ENCODE data around the gene C2CD4C. TPM values are rescaled to one million over a fixed set of nuclear protein-coding genes. Genes with fewer than 3 reads are reported as not detected.
"Not testable (repeated sequence)": the region's sequence is repeated elsewhere in the genome, so short reads cannot be mapped to it uniquely, and the experiment has no call there.

Gene C2CD4C
- total and polyA plus RNA-seq, 2 donors (not counting 3 experiments of a cell fraction or from before 2014, with no cell fraction given) = 0.25 to 0.38 TPM

- POLR2A ChIA-PET = interaction anchor here (0.7 kb wide), 1 partner anchor 76 kb away, joined by 4 read pairs; no protein-coding TSS in a partner anchor
- Histone ChIP-seq H3K27me3 (ENCODE audit: control insufficient read depth in 2 of 2, insufficient read depth in 2 of 2, low read length in 2 of 2) (no peaks in the 10 kb centered on the region), H3K9me3 (replicated peaks; ENCODE audit: control insufficient read depth, insufficient read depth, low read length) (no peaks in the 10 kb centered on the region), H3K79me2 (ENCODE audit: control insufficient read depth, insufficient read depth, low read length) (no peaks in the 10 kb centered on the region), H3K4me1 (ENCODE audit: control insufficient read depth, extremely low read depth, insufficient read depth, low read length) (no peaks in the 10 kb centered on the region), H4K20me1 (replicated peaks; ENCODE audit: control insufficient read depth, extremely low read depth, insufficient read depth, low read length) (no peaks in the 10 kb centered on the region), H3K4me3 (replicated peaks in 1 of 3; ENCODE audit: insufficient read depth in 1 of 3, low read depth in 1 of 3, low read length in 3 of 3) (no peak overlapping the region), H2AFZ (ENCODE audit: low read depth, low read length) (no peak overlapping the region), H3K4me2 (ENCODE audit: insufficient read depth, low read length) (no peak overlapping the region), H3K9ac (replicated peaks; ENCODE audit: extremely low read depth, insufficient read depth, low read length) (no peak overlapping the region), H3K27ac (ENCODE audit: insufficient read depth, low read depth, low read length) (no peak overlapping the region), H3K9me1 (replicated peaks; ENCODE audit: control insufficient read depth, extremely low read depth, insufficient read depth, low read length) (no peaks in the 10 kb centered on the region), H3K36me3 (ENCODE audit: control insufficient read depth in 2 of 2, extremely low read depth in 1 of 2, insufficient read depth in 2 of 2, low read length in 2 of 2) (no peaks in the 10 kb centered on the region)
- BruUV-seq (replicated peaks) = no TSS peak
- TF ChIP-seq MAX (IDR thresholded peaks at IDR 0.05; ENCODE audit: insufficient read depth, insufficient read length) (no peak), POLR2A (IDR thresholded peaks at IDR 0.05; ENCODE audit: low read depth, low read length) (no peak), JUN (IDR thresholded peaks at IDR 0.05; ENCODE audit: borderline replicate concordance, insufficient read depth, insufficient read length, low read depth) (no peak), EZH2 (IDR thresholded peaks at IDR 0.05; ENCODE audit: borderline replicate concordance, low read depth, low read length, severe bottlenecking) (no peak), GATA2 (IDR thresholded peaks at IDR 0.05; ENCODE audit: insufficient read depth, insufficient read length, low read depth, low read length) (no peak)
- CTCF ChIA-PET = no interaction called here
- dilution Hi-C loops (cut with MboI; ENCODE audit: extremely low pct_ligation_motif_present, low sequenced_read_pairs) (no loop called here), intact Hi-C loops (cut with micrococcal nuclease) (no loop called here)
- DNase-seq (ENCODE audit: low read depth, low spot score) (no peak), FAIRE-seq (no peak)
These were observed 14.9 kb upstream of the C2CD4C start for GRCh38 chr19:423691-424466.

- H3K9ac ChIP-seq (replicated peaks; ENCODE audit: extremely low read depth, insufficient read depth, low read length); DNase-seq (ENCODE audit: low read depth, low spot score); H2AFZ ChIP-seq (ENCODE audit: low read depth, low read length); FAIRE-seq; H3K36me3 ChIP-seq (ENCODE audit: control insufficient read depth in 2 of 2, extremely low read depth in 1 of 2, insufficient read depth in 2 of 2, low read length in 2 of 2); CTCF ChIA-PET; H3K4me1 ChIP-seq (ENCODE audit: control insufficient read depth, extremely low read depth, insufficient read depth, low read length); BruUV-seq (replicated peaks); H3K4me3 ChIP-seq (replicated peaks in 1 of 3; ENCODE audit: insufficient read depth in 1 of 3, low read depth in 1 of 3, low read length in 3 of 3); H3K79me2 ChIP-seq (ENCODE audit: control insufficient read depth, insufficient read depth, low read length); H3K4me2 ChIP-seq (ENCODE audit: insufficient read depth, low read length); dilution Hi-C loops (cut with MboI; ENCODE audit: extremely low pct_ligation_motif_present, low sequenced_read_pairs); H3K27ac ChIP-seq (ENCODE audit: insufficient read depth, low read depth, low read length); H4K20me1 ChIP-seq (replicated peaks; ENCODE audit: control insufficient read depth, extremely low read depth, insufficient read depth, low read length); H3K9me3 ChIP-seq (replicated peaks; ENCODE audit: control insufficient read depth, insufficient read depth, low read length); H3K27me3 ChIP-seq (ENCODE audit: control insufficient read depth in 2 of 2, insufficient read depth in 2 of 2, low read length in 2 of 2); H3K9me1 ChIP-seq (replicated peaks; ENCODE audit: control insufficient read depth, extremely low read depth, insufficient read depth, low read length); intact Hi-C loops (cut with micrococcal nuclease): not testable (repeated sequence)
- POLR2A ChIA-PET = interaction anchor here (0.7 kb wide), 1 partner anchor 77 kb away, joined by 4 read pairs; no protein-coding TSS in a partner anchor
These were observed 13.9 kb upstream of the C2CD4C start for GRCh38 chr19:422917-423226.

Measured in endothelial cell of umbilical vein (primary cell).